Upper lobe of right lung (tissue), 1 donor: ENCODE results near the gene CCDC186. TPM values are rescaled to one million over a fixed set of nuclear protein-coding genes. Genes with fewer than 3 reads are reported as not detected.

Source experiments
- ATAC-seq: fragments of 200-7000 bp; cut with Tn5 transposase; one replicate; pipeline ENCODE4 v1.9.1; 2020; ENCODE audit warnings: mild to moderate bottlenecking, moderate library complexity
- DNase-seq: peaks from one replicate; pipeline ENCODE4 v3.0.0-alpha.2; 2020
- H3K27ac ChIP-seq: fragments of 200-600 bp; one replicate; pipeline ENCODE4 v1.8.0; 2022
- H3K27me3 ChIP-seq: fragments of 200-600 bp; one replicate; pipeline ENCODE4 v1.8.0; 2022; ENCODE audit warnings: mild to moderate bottlenecking
- H3K36me3 ChIP-seq: fragments of 200-600 bp; one replicate; pipeline ENCODE4 v1.8.0; 2022
- H3K4me1 ChIP-seq: fragments of 200-600 bp; one replicate; pipeline ENCODE4 v1.8.0; 2022
- H3K4me3 ChIP-seq: fragments of 200-600 bp; one replicate; pipeline ENCODE4 v1.8.0; 2022; ENCODE audit warnings: mild to moderate bottlenecking
- H3K9me3 ChIP-seq: fragments of 200-600 bp; one replicate; pipeline ENCODE4 v1.8.0; 2022
- CTCF ChIP-seq: fragments of 200-600 bp; IDR thresholded peaks from one replicate; pipeline ENCODE4 v1.8.0; 2022; ENCODE audit warnings: antibody characterized with exemption
- intact Hi-C: fragments of 100-400 bp; cut with DNase I; formaldehyde crosslinking; loops from one replicate; pipeline ENCODE4 v1.11.0; 2022
- total RNA-seq: library from RNA; stranded (reverse); fragmentation: NEBNext Ultra II Directional; extraction: Animal tissue kit (Norgen Biotek cat#: 25700); gene quantifications from one replicate; pipeline ENCODE4 v1.2.1, GENCODE V29; 2021
- donor health status: DM: no; HTN: yes; CAD: no; lungs with severe emphysema.

The CCDC186 gene
- total RNA-seq, 1 donor from 2014 or later = 33.3 TPM

DNA sequence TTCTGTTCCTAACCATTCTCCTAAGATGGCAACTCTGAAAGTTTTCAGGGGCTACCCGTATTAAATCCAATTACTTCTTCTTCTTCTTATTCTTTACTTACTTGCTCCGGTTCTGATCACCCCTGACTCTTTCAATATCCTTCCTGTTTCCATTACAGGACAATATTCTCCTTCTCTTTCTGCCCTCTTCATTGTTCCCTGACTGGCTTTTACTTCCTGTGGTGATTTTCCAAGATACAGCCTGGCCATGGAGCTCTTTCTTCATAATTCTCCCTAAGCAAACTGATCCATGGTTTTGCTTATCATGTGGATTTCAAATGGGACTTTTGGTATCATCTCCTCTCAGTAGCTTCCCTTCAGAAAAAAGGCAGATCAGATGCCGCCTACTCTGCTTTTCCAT lies 35.4 kb downstream of the CCDC186 start:
- no peak for TF ChIP-seq CTCF
- intact Hi-C loops = no loop called here
- ATAC-seq = no peak

DNA sequence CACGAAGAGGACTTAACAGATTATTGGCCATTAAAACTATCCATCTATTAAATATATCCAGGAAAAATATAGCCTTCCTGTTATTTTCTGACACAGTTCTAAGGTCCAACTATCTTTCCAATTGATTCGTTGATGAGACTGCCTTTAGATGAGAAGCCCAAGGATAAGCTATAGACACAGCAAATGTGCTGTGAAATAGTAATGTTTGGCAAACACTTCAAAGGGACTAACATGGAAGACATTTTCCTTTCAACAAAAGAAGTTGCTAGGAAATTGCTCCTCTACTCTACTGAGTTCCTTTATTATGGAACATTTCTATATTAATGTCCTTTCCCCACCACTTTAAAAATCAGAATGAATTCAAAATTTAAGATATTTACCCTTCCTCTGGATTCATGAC lies 38.5 kb downstream of the CCDC186 start:
- Histone ChIP-seq H3K4me1 (no peaks in the 10 kb centered on the region), H3K27me3 (no peaks in the 10 kb centered on the region), H3K9me3 (no peaks in the 10 kb centered on the region), H3K27ac (no peak overlapping the region), H3K36me3 (peaks cover 73% of the 10 kb centered on the region), H3K4me3 (no peak overlapping the region)
- ATAC-seq (no peak), DNase-seq (no peak)
- TF ChIP-seq CTCF = no peak
- intact Hi-C loops = no loop called here

More for the DNA sequence above, 35.4 kb downstream of the CCDC186 start:
- H3K4me3 ChIP-seq = no peak overlapping the region
- no peaks in the 10 kb centered on the region for H3K4me1 ChIP-seq
- H3K27ac ChIP-seq = no peak overlapping the region
- H3K36me3 ChIP-seq = peaks cover 66% of the 10 kb centered on the region
- no peaks in the 10 kb centered on the region for H3K9me3 ChIP-seq
- DNase-seq = no peak
- no peaks in the 10 kb centered on the region for H3K27me3 ChIP-seq

DNA sequence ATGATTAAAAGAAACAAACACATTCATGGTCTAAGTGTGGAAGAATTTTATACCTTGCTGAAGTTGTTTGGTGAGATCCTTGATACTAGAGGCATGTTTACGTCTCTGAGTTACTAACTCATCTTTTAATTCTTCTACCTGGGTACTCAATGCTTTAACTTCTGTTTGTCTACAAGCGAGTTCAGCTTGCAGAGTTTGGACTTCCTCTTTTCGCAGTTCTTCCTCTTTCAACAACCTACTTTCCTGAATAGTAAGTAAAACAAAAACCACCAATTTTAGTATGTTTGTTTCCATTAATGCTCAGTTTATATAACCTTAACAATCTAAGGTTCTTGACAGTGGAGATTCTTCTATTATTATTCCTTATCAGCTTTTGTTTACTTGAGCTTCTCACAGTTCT lies 42.9 kb downstream of the CCDC186 start:
- no peaks in the 10 kb centered on the region for H3K4me1 ChIP-seq
- DNase-seq (no peak), ATAC-seq (no peak)
- peaks cover 94% of the 10 kb centered on the region for H3K36me3 ChIP-seq
- intact Hi-C loops = no loop called here
- H3K9me3 ChIP-seq = no peaks in the 10 kb centered on the region
- H3K27ac ChIP-seq = no peak overlapping the region
- H3K27me3 ChIP-seq = no peaks in the 10 kb centered on the region
- H3K4me3 ChIP-seq = no peak overlapping the region
- TF ChIP-seq CTCF = no peak

DNA sequence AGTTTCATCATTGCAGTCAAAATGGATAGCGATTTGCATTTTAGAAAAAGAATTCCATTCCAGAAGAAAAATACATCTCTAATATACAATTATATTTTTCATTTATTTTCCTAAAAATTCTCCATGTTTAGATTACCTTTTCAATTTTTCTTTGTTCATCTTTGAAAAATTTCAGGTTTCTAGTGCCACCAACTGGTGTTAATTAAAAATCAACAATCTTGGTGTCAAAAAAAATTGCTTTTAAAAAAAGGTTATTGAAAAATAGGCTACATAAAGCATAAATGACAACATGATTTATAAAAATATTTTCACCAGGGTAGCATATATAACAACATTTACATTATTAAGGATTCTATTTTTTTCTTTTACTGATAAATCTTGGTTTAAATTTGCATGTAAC lies 53.0 kb downstream of the CCDC186 start:
- ATAC-seq = no peak
- H3K4me3 ChIP-seq = no peak overlapping the region
- H3K27ac ChIP-seq = no peak overlapping the region
- intact Hi-C loops = no loop called here
- no peaks in the 10 kb centered on the region for H3K27me3 ChIP-seq
- H3K36me3 ChIP-seq = peaks cover 26% of the 10 kb centered on the region
- H3K4me1 ChIP-seq = no peaks in the 10 kb centered on the region
- H3K9me3 ChIP-seq = no peaks in the 10 kb centered on the region
- DNase-seq = no peak
- no peak for TF ChIP-seq CTCF

GRCh38 chr10:114118514-114118913 lies 55.5 kb downstream of the CCDC186 start:
- no peaks in the 10 kb centered on the region for H3K9me3 ChIP-seq
- H3K4me3 ChIP-seq = no peak overlapping the region
- no peaks in the 10 kb centered on the region for H3K27me3 ChIP-seq
- peaks cover 1% of the 10 kb centered on the region for H3K36me3 ChIP-seq
- intact Hi-C loops = no loop called here
- no peak for DNase-seq
- no peak for ATAC-seq
- no peak overlapping the region for H3K27ac ChIP-seq
- H3K4me1 ChIP-seq = no peaks in the 10 kb centered on the region
- no peak for TF ChIP-seq CTCF

- TF ChIP-seq CTCF = no peak
- H3K9me3 ChIP-seq = no peaks in the 10 kb centered on the region
- no peak for ATAC-seq
- no peaks in the 10 kb centered on the region for H3K36me3 ChIP-seq
- intact Hi-C loops = no loop called here
- H3K4me1 ChIP-seq = no peaks in the 10 kb centered on the region
- DNase-seq = no peak
- no peaks in the 10 kb centered on the region for H3K27me3 ChIP-seq
- no peak overlapping the region for H3K4me3 ChIP-seq
- no peak overlapping the region for H3K27ac ChIP-seq
These were observed 56.3 kb downstream of the CCDC186 start for GRCh38 chr10:114117728-114118127.
